NCI-H524 treated with DMSO at 0.1 percent for 48 hours (cell line): ENCODE data around the gene CCDC28B.
A peak's percentile ranks its signal among the peaks of the same experiment; 100 is the strongest.

ENCODE experiments used
- DNase-seq: peaks from one replicate; lab custom pipeline; 2025; lab: John Stamatoyannopoulos, UW

The CCDC28B gene

GRCh38 chr1:32221980-32222755 is 21.8 kb downstream of the CCDC28B start, which contains the start of the genes EIF3I and TMEM234:
Gene EIF3I, plus strand, starts transcription at chr1:32222407. Its CDS starts 35 bp downstream, at chr1:32222442.
Gene TMEM234, minus strand, starts transcription at chr1:32222353. Its CDS starts 31 bp downstream, at chr1:32222322.
- DNase-seq = peak; percentile 49

- DNase-seq = no peak
Measured at GRCh38 chr1:32223683-32224082, 23.3 kb downstream of the CCDC28B start.

GRCh38 chr1:32224285-32224684 is 23.9 kb downstream of the CCDC28B start:
- no peak for DNase-seq

GRCh38 chr1:32228771-32229170 is 28.4 kb downstream of the CCDC28B start:
- DNase-seq = no peak

- DNase-seq = no peak
Measured at GRCh38 chr1:32231843-32232432, 31.5 kb downstream of the CCDC28B start.

DNA sequence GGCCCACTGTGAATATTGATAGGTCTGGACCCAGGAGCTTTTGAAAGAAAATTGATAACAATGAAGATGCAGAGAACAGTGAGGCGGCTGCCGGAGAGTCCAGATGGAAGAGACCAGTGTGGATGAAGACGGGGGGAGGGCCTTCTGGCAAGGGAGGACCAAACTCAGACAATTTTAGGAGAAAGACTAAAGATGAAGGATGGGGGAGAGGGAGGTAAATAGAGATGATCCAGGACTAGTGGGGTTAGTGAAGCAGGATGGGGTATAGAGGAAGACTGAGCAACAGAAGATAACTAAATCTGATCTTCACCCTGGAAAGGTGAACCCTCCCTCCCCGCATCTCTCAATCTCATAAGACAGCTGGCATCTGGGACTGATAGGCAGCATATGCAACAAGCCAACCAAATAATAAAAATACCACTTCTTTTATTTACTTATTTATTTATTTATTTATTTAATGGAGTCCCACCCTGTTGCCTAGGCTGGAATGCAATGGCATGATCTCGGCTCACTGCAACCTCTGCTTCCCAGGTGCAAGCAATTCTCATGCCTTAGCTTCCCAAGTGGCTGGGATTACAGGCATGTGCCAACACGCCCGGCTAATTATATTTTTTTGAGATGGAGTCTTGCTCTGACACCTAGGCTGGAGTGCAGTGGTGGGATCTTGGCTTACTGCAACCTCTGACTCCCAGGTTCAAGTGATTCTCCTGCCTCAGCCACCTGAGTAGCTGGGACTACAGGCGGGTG is 32.3 kb downstream of the CCDC28B start:
- no peak for DNase-seq

- DNase-seq = no peak
Measured at GRCh38 chr1:32234792-32235191, 34.4 kb downstream of the CCDC28B start.

GRCh38 chr1:32239337-32239736 is 38.9 kb downstream of the CCDC28B start:
- DNase-seq = no peak

DNA sequence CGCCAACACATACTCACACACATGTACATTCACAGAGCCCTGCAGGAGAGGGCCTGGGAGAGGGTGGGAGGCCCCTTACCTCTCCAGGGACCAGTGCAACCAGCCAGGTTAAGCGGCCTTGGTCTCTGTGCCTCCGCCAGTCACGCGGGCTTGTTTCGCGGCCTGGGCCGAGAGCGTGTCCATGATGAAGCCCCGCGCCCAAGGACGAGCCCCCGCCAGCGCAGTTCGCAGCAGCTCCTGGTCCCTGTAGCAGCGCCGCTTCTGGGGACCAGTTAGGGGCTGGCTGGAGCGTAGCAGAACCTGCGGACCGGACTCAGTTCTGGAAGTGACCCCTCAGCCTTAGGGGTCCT is 39.4 kb downstream of the CCDC28B start:
- DNase-seq = no peak

DNA sequence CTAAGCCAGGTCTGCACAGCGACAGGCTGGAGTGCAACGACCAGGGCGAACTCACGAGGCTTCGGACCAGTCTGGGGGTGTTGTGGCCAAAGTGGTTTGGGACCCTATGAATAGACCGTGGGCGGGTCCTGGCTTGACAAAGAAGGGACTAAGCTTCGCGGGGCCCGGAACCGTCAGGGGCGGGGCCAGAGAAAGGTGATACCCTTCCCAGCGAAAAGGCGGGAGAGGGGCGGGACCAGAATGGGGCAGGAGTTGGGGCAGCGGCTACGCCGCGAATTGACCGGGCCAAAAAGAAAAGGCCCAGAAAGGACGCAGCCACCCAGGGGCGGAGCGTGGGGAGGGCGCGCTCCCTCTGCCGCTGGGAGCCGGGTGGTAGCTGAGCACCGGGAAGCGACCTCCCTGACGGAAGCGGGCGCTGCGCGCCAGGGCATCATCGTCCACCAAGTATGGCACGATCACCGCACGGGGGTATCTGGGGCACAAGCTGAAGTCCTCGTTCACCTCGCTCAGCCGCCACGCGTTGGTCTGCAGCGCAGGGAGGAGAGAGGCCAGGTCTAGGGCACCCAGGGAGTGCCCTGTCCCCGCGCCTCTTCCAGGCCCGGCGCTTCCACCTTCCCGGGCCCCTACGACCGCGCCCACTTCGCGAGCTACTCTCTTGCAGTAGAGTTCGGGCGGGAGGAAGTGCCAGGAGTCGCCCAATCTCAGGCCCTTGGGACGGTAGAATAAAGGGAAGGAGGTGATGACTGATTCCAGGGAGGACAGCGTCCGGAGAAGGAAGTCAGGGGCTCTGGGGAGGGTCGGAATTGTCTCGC is 40.0 kb downstream of the CCDC28B start:
- no peak for DNase-seq

- peak; percentile 57 for DNase-seq
Measured at GRCh38 chr1:32241001-32241763, 40.8 kb downstream of the CCDC28B start.

DNA sequence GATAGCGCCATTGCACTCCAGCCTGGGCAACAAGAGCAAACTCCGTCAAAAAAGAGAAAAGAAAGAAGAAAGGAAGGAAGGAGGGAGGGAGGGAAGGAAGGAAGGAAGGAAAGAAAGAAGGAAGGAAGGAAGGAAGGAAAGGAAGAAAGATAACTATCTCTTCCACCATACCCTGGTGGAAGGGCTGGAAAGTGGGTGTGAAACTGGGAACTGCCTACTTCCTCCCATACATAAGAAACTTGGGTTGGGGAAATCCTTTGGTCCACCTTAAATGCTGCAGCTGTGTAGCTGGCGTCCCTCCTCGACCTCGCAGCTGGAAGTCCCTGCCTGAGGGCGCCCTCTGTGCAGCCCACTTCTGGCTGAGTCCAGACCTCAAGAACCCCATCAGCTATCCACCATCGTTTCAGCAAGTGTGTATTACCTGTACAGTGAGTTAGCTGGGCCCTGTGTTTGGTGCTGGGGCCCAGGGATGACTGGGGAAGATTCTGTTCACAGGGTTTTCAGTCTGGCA is 42.0 kb downstream of the CCDC28B start:
- no peak for DNase-seq

DNA sequence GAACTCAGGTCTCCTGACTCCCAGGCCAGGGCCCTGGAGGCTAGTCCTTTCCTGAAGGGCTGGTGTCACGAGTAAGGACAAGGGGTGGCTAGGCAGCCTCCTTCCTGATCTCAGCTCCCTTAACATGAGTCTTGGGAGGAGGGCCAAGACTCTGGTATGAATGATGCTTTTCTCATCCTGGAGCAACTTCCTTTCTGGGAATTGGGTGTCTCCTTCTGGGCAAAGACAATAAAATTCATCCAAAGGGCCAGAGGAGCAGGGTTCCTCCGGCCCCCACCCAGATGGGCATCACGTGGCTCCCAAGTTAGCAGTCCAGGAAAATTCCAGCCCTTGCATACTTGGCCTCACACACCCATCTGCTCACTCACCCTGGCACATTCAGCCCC is 46.5 kb downstream of the CCDC28B start, which contains the start of gene FAM167B:
Gene FAM167B (plus strand): TSS at position 335 of the 386 bp plus-strand sequence. CDS start 200 bp downstream, outside the sequence.
- no peak for DNase-seq

DNA sequence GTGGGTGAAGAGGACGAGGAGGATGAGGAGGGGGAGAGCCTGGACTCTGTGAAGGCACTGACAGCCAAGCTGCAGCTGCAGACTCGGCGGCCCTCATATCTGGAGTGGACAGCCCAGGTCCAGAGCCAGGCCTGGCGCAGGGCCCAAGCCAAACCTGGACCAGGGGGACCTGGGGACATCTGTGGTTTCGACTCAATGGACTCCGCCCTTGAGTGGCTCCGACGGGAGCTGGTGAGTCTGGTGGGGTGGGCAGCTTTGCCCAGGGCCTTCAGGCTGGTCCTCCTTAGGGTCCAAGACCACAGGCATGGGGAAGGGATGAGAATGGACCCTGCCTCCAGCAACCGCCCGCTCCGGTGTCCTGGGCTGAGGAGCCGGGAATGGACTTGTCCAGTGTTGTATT is 47.1 kb downstream of the CCDC28B start:
- no peak for DNase-seq

- peak; percentile 8 for DNase-seq
Measured at GRCh38 chr1:32247983-32248889, 47.8 kb downstream of the CCDC28B start.

GRCh38 chr1:32249831-32250525 is 49.6 kb downstream of the CCDC28B start:
- no peak for DNase-seq

DNA sequence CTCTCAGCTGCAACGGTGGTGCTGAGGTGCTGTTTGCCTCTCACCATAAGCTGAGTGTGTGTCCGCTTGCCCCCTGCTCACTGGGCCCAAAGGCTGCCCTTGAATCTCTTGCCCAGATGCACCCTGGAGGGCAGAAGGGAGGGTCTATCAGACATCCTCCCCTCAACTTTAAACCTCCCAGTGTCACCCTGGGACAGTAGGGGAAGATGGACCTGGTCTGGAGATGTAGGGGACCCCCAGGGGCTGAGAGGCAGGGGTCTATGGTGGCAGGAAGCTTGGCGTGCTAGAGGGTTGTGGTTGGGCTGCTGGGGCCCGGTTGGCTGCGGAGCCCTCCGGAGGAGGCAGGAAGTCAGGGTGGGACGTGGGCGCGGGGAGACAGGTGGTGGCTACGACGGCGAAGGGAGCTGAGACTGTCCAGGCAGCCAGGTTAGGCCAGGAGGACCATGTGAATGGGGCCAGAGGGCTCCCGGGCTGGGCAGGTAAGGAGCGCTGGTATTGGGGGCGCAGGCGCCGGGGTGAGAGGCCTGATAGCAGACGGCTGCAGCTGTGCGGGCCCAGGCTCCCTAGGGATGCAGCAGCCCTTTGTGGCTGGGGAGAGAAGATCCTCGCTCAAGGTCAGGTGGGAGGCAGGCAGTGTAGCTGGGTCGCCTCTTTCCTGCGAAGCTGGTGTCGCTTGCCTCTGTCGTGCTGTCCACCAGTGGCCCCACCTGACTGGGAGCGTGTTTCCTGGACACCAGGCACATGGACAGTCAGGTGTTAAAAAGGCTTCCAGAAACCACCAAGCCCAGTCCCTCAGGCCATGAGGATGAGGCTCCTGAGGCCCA is 50.7 kb downstream of the CCDC28B start, which contains the start of gene LCK:
Gene LCK (plus strand): TSS at position 373 of the 824 bp plus-strand sequence. CDS start 23,065 bp downstream, outside the sequence.
- no peak for DNase-seq
